OCI-LY7 (cell line): Measurements from ENCODE around the gene PAK6. TPM values are rescaled to one million over a fixed set of nuclear protein-coding genes. Genes with fewer than 3 reads are reported as not detected.

Source experiments
- BruUV-seq: library from RNA; stranded (reverse); fragments of 400-500 nt; replicated peaks from 2 replicates; lab custom pipeline; 2021; lab: Mats Ljungman, UMichigan
- CTCF ChIA-PET: fragments of 300-600 bp; sonication (Branson Sonifier 250); formaldehyde crosslinking; loops from one replicate; lab custom pipeline; 2022; ENCODE audit warnings: antibody characterized with exemption; ENCODE audit not compliant: unreplicated experiment; lab: Charles Lee
- POLR2A ChIA-PET: fragments of 300-600 bp; sonication (Branson Sonifier 250); formaldehyde crosslinking; loops from one replicate; lab custom pipeline; 2022; ENCODE audit warnings: antibody characterized with exemption; lab: Charles Lee
- DNase-seq: peaks from one replicate; pipeline ENCODE4 v3.0.0-alpha.2; 2015; ENCODE audit warnings: low spot score
- H2AFZ ChIP-seq: fragments of 200-600 bp; sonication (generic), shearing (Covaris generic); 2 replicates; pipeline ENCODE4 v1.6.1; 2014; ENCODE audit warnings: mild to moderate bottlenecking, antibody characterized with exemption, low read length, moderate library complexity
- H3K27ac ChIP-seq: fragments of 200-600 bp; sonication (generic); 2 replicates; pipeline ENCODE4 v1.5.1; 2014; ENCODE audit warnings: mixed run types, low read depth, mild to moderate bottlenecking, moderate library complexity, low read length, inconsistent platforms; ENCODE audit not compliant: poor library complexity, severe bottlenecking
- H3K36me3 ChIP-seq: fragments of 200-600 bp; sonication (generic); 2 replicates; pipeline ENCODE4 v1.6.1; 2014; ENCODE audit warnings: mild to moderate bottlenecking, antibody characterized with exemption, low read length, moderate library complexity, mixed read lengths; ENCODE audit not compliant: insufficient read depth
- H3K4me1 ChIP-seq: fragments of 200-600 bp; sonication (generic); 2 replicates; pipeline ENCODE4 v1.5.1; 2014; ENCODE audit warnings: mild to moderate bottlenecking, low read length; ENCODE audit not compliant: insufficient read depth, poor library complexity, severe bottlenecking
- H3K4me2 ChIP-seq: fragments of 200-600 bp; sonication (generic); 2 replicates; pipeline ENCODE4 v1.6.1; 2014; ENCODE audit warnings: mild to moderate bottlenecking, low read length
- H3K4me3 ChIP-seq: fragments of 200-600 bp; sonication (generic); 2 replicates; pipeline ENCODE4 v1.5.1; 2014; ENCODE audit warnings: mild to moderate bottlenecking, low read depth, low read length; ENCODE audit not compliant: poor library complexity, severe bottlenecking
- H3K79me2 ChIP-seq: fragments of 200-600 bp; sonication (generic); 2 replicates; pipeline ENCODE4 v1.6.1; 2016; ENCODE audit warnings: low read depth, mild to moderate bottlenecking, low read length, moderate library complexity, mixed read lengths; ENCODE audit not compliant: insufficient read depth
- H3K9me2 ChIP-seq: fragments of 200-600 bp; sonication (generic); 2 replicates; pipeline ENCODE4 v1.6.1; 2016; ENCODE audit warnings: mild to moderate bottlenecking, low read length, mixed read lengths; ENCODE audit not compliant: insufficient read depth
- H3K9me3 ChIP-seq: fragments of 200-600 bp; sonication (generic); 2 replicates; pipeline ENCODE4 v1.6.1; 2014; ENCODE audit warnings: mild to moderate bottlenecking, mixed run types, low read length, mixed read lengths
- H4K20me1 ChIP-seq: fragments of 200-600 bp; sonication (generic); 2 replicates; pipeline ENCODE4 v1.6.1; 2014; ENCODE audit warnings: mild to moderate bottlenecking, antibody characterized with exemption, low read length, moderate library complexity, mixed read lengths; ENCODE audit not compliant: insufficient read depth
- CTCF ChIP-seq: fragments of 200-600 bp; sonication (generic); conservative IDR thresholded peaks from 2 replicates; pipeline ENCODE4 v1.5.1; 2014; ENCODE audit warnings: mild to moderate bottlenecking, antibody characterized with exemption, low read length, moderate library complexity, mixed read lengths
- EZH2phosphoT487 ChIP-seq: fragments of 200-600 bp; sonication (generic); IDR thresholded peaks from 2 replicates; pipeline ENCODE4 v1.6.1; 2018; ENCODE audit warnings: low read depth, borderline replicate concordance, mild to moderate bottlenecking, mixed run types, antibody characterized with exemption, low read length, moderate library complexity, mixed read lengths
- intact Hi-C: fragments of 100-400 bp; cut with micrococcal nuclease; formaldehyde crosslinking; loops from one replicate; pipeline ENCODE4 v1.10.0; 2022; ENCODE audit not compliant: unreplicated experiment
- total RNA-seq, 2 experiments: library from RNA; depleted of rRNA in 1 of 2; stranded (reverse); fragments of >200 nt in 1 of 2; shearing (Covaris generic) in 1 of 2; gene quantifications; 2 replicates each; pipeline ENCODE4 v1.2.3, GENCODE V29; 2014 to 2022

The PAK6 gene
- total RNA-seq, 2 experiments from 2014 or later, result 0.03 TPM; not detected in 1

- no peaks in the 10 kb centered on the region for H3K9me2 ChIP-seq
- H3K36me3 ChIP-seq, result no peaks in the 10 kb centered on the region
- H3K4me2 ChIP-seq, result no peak overlapping the region
- no peak overlapping the region for H2AFZ ChIP-seq
- no peaks in the 10 kb centered on the region for H4K20me1 ChIP-seq
- H3K27ac ChIP-seq, result no peak overlapping the region
- POLR2A ChIA-PET, result no interaction called here
- intact Hi-C loops, result no loop called here
- H3K79me2 ChIP-seq, result no peaks in the 10 kb centered on the region
- CTCF ChIA-PET, result no interaction called here
- H3K9me3 ChIP-seq, result no peaks in the 10 kb centered on the region
- H3K4me3 ChIP-seq, result no peak overlapping the region
- H3K4me1 ChIP-seq, result peaks cover 13% of the 10 kb centered on the region
- TF ChIP-seq CTCF (no peak), EZH2phosphoT487 (no peak)
- no peak for DNase-seq
- no TSS peak for BruUV-seq
These were observed 2.7 kb downstream of the PAK6 start for GRCh38 chr15:40241269-40242212.

- no peaks in the 10 kb centered on the region for H3K79me2 ChIP-seq
- no peaks in the 10 kb centered on the region for H3K36me3 ChIP-seq
- no peak for DNase-seq
- no peaks in the 10 kb centered on the region for H3K9me2 ChIP-seq
- no peak overlapping the region for H3K4me2 ChIP-seq
- ChIA-PET CTCF (interaction anchor here (0.5 kb wide), 1 partner anchor 25 kb away, joined by 3 read pairs; no protein-coding TSS in a partner anchor), POLR2A (no interaction called here)
- H3K4me1 ChIP-seq, result peaks cover 13% of the 10 kb centered on the region
- BruUV-seq, result no TSS peak
- no peak for TF ChIP-seq EZH2phosphoT487
- TF ChIP-seq CTCF, result no peak
- no peak overlapping the region for H3K27ac ChIP-seq
- intact Hi-C loops, result no loop called here
- no peak overlapping the region for H3K4me3 ChIP-seq
- H3K9me3 ChIP-seq, result no peaks in the 10 kb centered on the region
- H2AFZ ChIP-seq, result no peak overlapping the region
- no peaks in the 10 kb centered on the region for H4K20me1 ChIP-seq
These were observed 3.3 kb downstream of the PAK6 start for GRCh38 chr15:40242213-40242599.

- ChIA-PET POLR2A (interaction anchor here (1.1 kb wide), 1 partner anchor 27 kb away, joined by 3 read pairs; no protein-coding TSS in a partner anchor), CTCF (interaction anchor here (0.5 kb wide), 1 partner anchor 25 kb away, joined by 3 read pairs; no protein-coding TSS in a partner anchor)
- Histone ChIP-seq H3K4me1 (peaks cover 13% of the 10 kb centered on the region), H3K9me3 (no peaks in the 10 kb centered on the region), H3K79me2 (no peaks in the 10 kb centered on the region), H3K4me3 (no peak overlapping the region), H4K20me1 (no peaks in the 10 kb centered on the region), H3K4me2 (no peak overlapping the region), H2AFZ (no peak overlapping the region), H3K9me2 (no peaks in the 10 kb centered on the region), H3K36me3 (no peaks in the 10 kb centered on the region), H3K27ac (no peak overlapping the region)
- BruUV-seq, result no TSS peak
- TF ChIP-seq CTCF (no peak), EZH2phosphoT487 (no peak)
- intact Hi-C loops, result no loop called here
- DNase-seq, result no peak
These were observed 3.7 kb downstream of the PAK6 start for GRCh38 chr15:40242601-40243000.
